Adrenal gland (tissue), 12 donors: ENCODE results near the gene PSTPIP1. TPM values are rescaled to one million over a fixed set of nuclear protein-coding genes. Genes with fewer than 3 reads are reported as not detected.
A peak's percentile ranks its signal among the peaks of the same experiment; 100 is the strongest.

Experiments
- DNase-seq, 7 donors: peaks; one replicate each; pipeline ENCODE4 v3.0.0-alpha.2; 2019 to 2020
- H3K27ac ChIP-seq, 5 donors: fragments of 200-600 bp; sonication (generic) in 4 of 5; 1 replicate in 3 of 5; 2 replicates in 2 of 5; pipeline versions ENCODE4 v1.5.1 to v1.8.0; 2016 to 2020; ENCODE audit warnings: mild to moderate bottlenecking in 1 of 5
- H3K27me3 ChIP-seq: fragments of 200-600 bp; 2 replicates; pipeline ENCODE4 v1.8.0; 2021
- H3K36me3 ChIP-seq, 2 donors: fragments of 200-600 bp; replicated peaks in 1 of 2; 1 replicate in 1 of 2; 2 replicates in 1 of 2; pipeline versions ENCODE4 v1.5.1 to v1.8.0; 2018 to 2022
- H3K4me1 ChIP-seq, 2 donors: fragments of 200-600 bp; replicated peaks in 1 of 2; 1 replicate in 1 of 2; 2 replicates in 1 of 2; pipeline versions ENCODE4 v1.5.1 to v1.8.0; 2018 to 2021
- H3K4me3 ChIP-seq, 4 donors: fragments of 200-600 bp; sonication (generic) in 3 of 4; one replicate each; pipeline ENCODE4 v1.5.1; 2016 to 2018
- H3K9me3 ChIP-seq, 3 donors: fragments of 200-600 bp; sonication (generic) in 1 of 3; replicated peaks in 1 of 3; 1 replicate in 2 of 3; 2 replicates in 1 of 3; pipeline versions ENCODE4 v1.5.1 to v1.8.0; 2016 to 2021
- CTCF ChIP-seq, 6 experiments: fragments of 450-650 bp in 4 of 6; fragments of 200-600 bp in 2 of 6; sonication (generic) in 1 of 6; IDR thresholded peaks; 1 replicate in 5 of 6; 2 replicates in 1 of 6; pipeline versions ENCODE4 v1.5.1 to v1.8.0; 2016 to 2021; ENCODE audit warnings: antibody characterized with exemption in 6 of 6, mild to moderate bottlenecking in 2 of 6, moderate library complexity in 1 of 6
- POLR2A ChIP-seq, 2 donors: fragments of 450-650 bp; IDR thresholded peaks; one replicate each; pipeline ENCODE4 v1.6.1; 2017; ENCODE audit warnings: antibody characterized with exemption in 2 of 2, mild to moderate bottlenecking in 2 of 2, moderate library complexity in 1 of 2
- WGBS, 4 donors: extraction: QIAGEN DNeasy Blood & Tissue Kit in 2 of 4; methylation state at CpG; one replicate each; pipeline versions ENCODE4 v1.1.5 to v1.1.7; 2013 to 2017; 5-methylcytosine and 5-hydroxymethylcytosine counted together
- intact Hi-C, 2 donors: fragments of 100-400 bp; cut with DNase I; formaldehyde crosslinking; loops; one replicate each; pipeline versions ENCODE4 v1.14.1 to v1.15.0; 2022 to 2023
- polyA plus RNA-seq, 3 donors: library from polyadenylated mRNA; stranded (reverse); fragments of 200-250 nt in 2 of 3; fragments of 350-450 nt in 1 of 3; fragmentation: Illumina TruSeq in 1 of 3; extraction: RNeasy Lipid Tissue Mini Kit (QIAGEN cat#74804) in 1 of 3; gene quantifications; one replicate each; pipeline ENCODE4 v1.2.3, GENCODE V29; 2013 to 2014
- total RNA-seq, 9 donors: library from RNA; depleted of rRNA in 4 of 9; stranded (reverse); fragments of >200 nt in 4 of 9; fragments of 120-200 nt in 1 of 9; fragmentation: NEBNext Ultra II Directional in 1 of 9; extraction: Animal tissue kit (Norgen Biotek cat#: 25700) in 1 of 9; gene quantifications; one replicate each; pipeline versions ENCODE4 v1.1.0 to v1.2.4, GENCODE V29; 2013 to 2023
- donor health status: healthy with polysubstance abuse.
- donor health status: Bipolar disorder and iron deficiency.
- donor health status: DM: yes; HTN: yes; CAD: no.
- donor health status: DM: no; HTN: no; CAD: no.
- donor health status: DM: no; HTN: no; CAD: no.
- donor health status: DM: yes; HTN: yes; CAD: no.

The PSTPIP1 gene
- total and polyA plus RNA-seq, 12 donors, result 1.4 to 31.5 (median 11.5) TPM

GRCh38 chr15:77060546-77060945 lies 65.6 kb downstream of the PSTPIP1 start:
- H3K4me3 ChIP-seq, result peak overlapping the region in 1 of 4 donors; percentile 2
- no peaks in the 10 kb centered on the region for H3K9me3 ChIP-seq
- peak in 3 of 7 donors; percentile 24 to 62 (median 41) for DNase-seq
- H3K4me1 ChIP-seq, result peaks cover 32 to 40% of the 10 kb centered on the region in 2 donors
- intact Hi-C loops, result no loop called here
- peak overlapping the region in 2 of 5 donors; percentile 64 to 68 for H3K27ac ChIP-seq
- H3K27me3 ChIP-seq, result no peaks in the 10 kb centered on the region
- no peaks in the 10 kb centered on the region for H3K36me3 ChIP-seq
- TF ChIP-seq CTCF (IDR thresholded peaks at IDR 0.05) (no peak), POLR2A (IDR thresholded peaks at IDR 0.05) (no peak)

GRCh38 chr15:77063249-77063648 lies 68.3 kb downstream of the PSTPIP1 start:
- intact Hi-C loops, result no loop called here
- no peak for TF ChIP-seq POLR2A (IDR thresholded peaks at IDR 0.05)
- TF ChIP-seq CTCF (IDR thresholded peaks at IDR 0.05), result no peak
- DNase-seq, result no peak
- Histone ChIP-seq H3K4me3 (no peak overlapping the region), H3K27me3 (no peaks in the 10 kb centered on the region), H3K9me3 (no peaks in the 10 kb centered on the region), H3K36me3 (no peaks in the 10 kb centered on the region), H3K4me1 (peaks cover 32 to 51% of the 10 kb centered on the region in 2 donors), H3K27ac (no peak overlapping the region)

- H3K9me3 ChIP-seq, result no peaks in the 10 kb centered on the region
- WGBS, 4 donors, result 44 to 53% (median 48%) methylated on average over 2 of the region's 2 CpGs
- intact Hi-C loops, result no loop called here
- H3K4me1 ChIP-seq, result peaks cover 32 to 57% of the 10 kb centered on the region in 2 donors
- DNase-seq, result no peak
- no peaks in the 10 kb centered on the region for H3K36me3 ChIP-seq
- H3K27ac ChIP-seq, result peak overlapping the region in 3 of 5 donors; percentile 30 to 54 (median 52)
- TF ChIP-seq CTCF (IDR thresholded peaks at IDR 0.05), result no peak
- TF ChIP-seq POLR2A (IDR thresholded peaks at IDR 0.05), result no peak
- no peak overlapping the region for H3K4me3 ChIP-seq
- no peaks in the 10 kb centered on the region for H3K27me3 ChIP-seq
Measured at GRCh38 chr15:77064063-77064462, 69.1 kb downstream of the PSTPIP1 start.

- intact Hi-C loops, result no loop called here
- WGBS, 4 donors, result 54 to 62% (median 60%) methylated on average over 6 of the region's 6 CpGs
Measured at GRCh38 chr15:77064539-77065308, 69.8 kb downstream of the PSTPIP1 start.

More at GRCh38 chr15:77064539-77065308, 69.8 kb downstream of the PSTPIP1 start:
- TF ChIP-seq POLR2A (IDR thresholded peaks at IDR 0.05) (no peak), CTCF (IDR thresholded peaks at IDR 0.05) (no peak)
- DNase-seq, result peak in 2 of 7 donors; percentile 35 to 46
- no peaks in the 10 kb centered on the region for H3K36me3 ChIP-seq
- H3K27me3 ChIP-seq, result no peaks in the 10 kb centered on the region
- no peak overlapping the region for H3K4me3 ChIP-seq
- peak overlapping the region in 4 of 5 donors; percentile 9 to 54 (median 41) for H3K27ac ChIP-seq
- peaks cover 29 to 58% of the 10 kb centered on the region in 2 donors for H3K4me1 ChIP-seq
- no peaks in the 10 kb centered on the region for H3K9me3 ChIP-seq
